ENCODE results near the gene SLC10A7.

Gene SLC10A7

GRCh38 chr4:146246381-146246780 lies 275.4 kb downstream of the SLC10A7 start:
- peaks cover 13% of the 10 kb centered on the region for H3K4me1 ChIP-seq (ENCODE audit: insufficient read depth, low read length, severe bottlenecking)
- no peak overlapping the region for H2AFZ ChIP-seq (ENCODE audit: low read length)
- no peaks in the 10 kb centered on the region for H3F3A ChIP-seq (ENCODE audit: insufficient read depth, low read length)
- H3K36me3 ChIP-seq (ENCODE audit: insufficient read depth, low read length) = no peaks in the 10 kb centered on the region
- H3K4me2 ChIP-seq (ENCODE audit: low read length) = no peak overlapping the region
- H4K20me1 ChIP-seq (ENCODE audit: insufficient read depth, low read length) = no peaks in the 10 kb centered on the region
- H3K27me3 ChIP-seq (ENCODE audit: insufficient read depth, low read length) = no peaks in the 10 kb centered on the region; the same call in 1 of the 2 replicates
- no peaks in the 10 kb centered on the region for H3K79me2 ChIP-seq (ENCODE audit: insufficient read depth, low read length)
- no peak overlapping the region for H3K27ac ChIP-seq (ENCODE audit: low read depth, low read length, poor library complexity, severe bottlenecking)
- TF ChIP-seq CTCF (IDR thresholded peaks at IDR 0.05; ENCODE audit: low read length) = no peak
- TF ChIP-seq EZH2 (IDR thresholded peaks at IDR 0.05; ENCODE audit: borderline replicate concordance, low read length) = no peak
- no peaks in the 10 kb centered on the region for H3K9me2 ChIP-seq (ENCODE audit: low read depth, low read length)
- H3K9me3 ChIP-seq (ENCODE audit: low read length) = no peaks in the 10 kb centered on the region
- no peak overlapping the region for H3K4me3 ChIP-seq (ENCODE audit: low read depth, low read length, poor library complexity, severe bottlenecking)
- H3K9ac ChIP-seq (ENCODE audit: low read length) = no peak overlapping the region

- H3K9me3 ChIP-seq (ENCODE audit: low read length) = no peaks in the 10 kb centered on the region
- H3K9me2 ChIP-seq (ENCODE audit: low read depth, low read length) = no peaks in the 10 kb centered on the region
- H4K20me1 ChIP-seq (ENCODE audit: insufficient read depth, low read length) = no peaks in the 10 kb centered on the region
- peaks cover 13% of the 10 kb centered on the region for H3K4me1 ChIP-seq (ENCODE audit: insufficient read depth, low read length, severe bottlenecking)
- no peak overlapping the region for H2AFZ ChIP-seq (ENCODE audit: low read length)
- H3K79me2 ChIP-seq (ENCODE audit: insufficient read depth, low read length) = no peaks in the 10 kb centered on the region
- no peak overlapping the region for H3K9ac ChIP-seq (ENCODE audit: low read length)
- no peaks in the 10 kb centered on the region for H3F3A ChIP-seq (ENCODE audit: insufficient read depth, low read length)
- H3K27ac ChIP-seq (ENCODE audit: low read depth, low read length, poor library complexity, severe bottlenecking) = no peak overlapping the region
- TF ChIP-seq CTCF (IDR thresholded peaks at IDR 0.05; ENCODE audit: low read length) (no peak), EZH2 (IDR thresholded peaks at IDR 0.05; ENCODE audit: borderline replicate concordance, low read length) (no peak)
- H3K4me3 ChIP-seq (ENCODE audit: low read depth, low read length, poor library complexity, severe bottlenecking) = no peak overlapping the region
- H3K36me3 ChIP-seq (ENCODE audit: insufficient read depth, low read length) = no peaks in the 10 kb centered on the region
- H3K27me3 ChIP-seq (ENCODE audit: insufficient read depth, low read length) = no peaks in the 10 kb centered on the region; the same call in 1 of the 2 replicates
- H3K4me2 ChIP-seq (ENCODE audit: low read length) = no peak overlapping the region
Measured at GRCh38 chr4:146245850-146246249, 275.9 kb downstream of the SLC10A7 start.

GRCh38 chr4:146245246-146245645 lies 276.5 kb downstream of the SLC10A7 start:
- no peaks in the 10 kb centered on the region for H4K20me1 ChIP-seq (ENCODE audit: insufficient read depth, low read length)
- no peak overlapping the region for H3K27ac ChIP-seq (ENCODE audit: low read depth, low read length, poor library complexity, severe bottlenecking)
- H3F3A ChIP-seq (ENCODE audit: insufficient read depth, low read length) = no peaks in the 10 kb centered on the region
- peaks cover 13% of the 10 kb centered on the region for H3K4me1 ChIP-seq (ENCODE audit: insufficient read depth, low read length, severe bottlenecking)
- no peak overlapping the region for H3K4me3 ChIP-seq (ENCODE audit: low read depth, low read length, poor library complexity, severe bottlenecking)
- H3K4me2 ChIP-seq (ENCODE audit: low read length) = no peak overlapping the region
- no peak overlapping the region for H3K9ac ChIP-seq (ENCODE audit: low read length)
- no peaks in the 10 kb centered on the region for H3K79me2 ChIP-seq (ENCODE audit: insufficient read depth, low read length)
- H3K27me3 ChIP-seq (ENCODE audit: insufficient read depth, low read length) = no peaks in the 10 kb centered on the region; the same call in 1 of the 2 replicates
- no peaks in the 10 kb centered on the region for H3K36me3 ChIP-seq (ENCODE audit: insufficient read depth, low read length)
- H3K9me3 ChIP-seq (ENCODE audit: low read length) = no peaks in the 10 kb centered on the region
- TF ChIP-seq EZH2 (IDR thresholded peaks at IDR 0.05; ENCODE audit: borderline replicate concordance, low read length) (no peak), CTCF (IDR thresholded peaks at IDR 0.05; ENCODE audit: low read length) (no peak)
- H2AFZ ChIP-seq (ENCODE audit: low read length) = no peak overlapping the region
- H3K9me2 ChIP-seq (ENCODE audit: low read depth, low read length) = no peaks in the 10 kb centered on the region

Measured in OCI-LY1 (cell line).